DMS53 treated with DMSO at 0.1 percent for 48 hours (cell line): Measurements from ENCODE around the gene DOHH.

Source experiments
- DNase-seq: peaks from one replicate; lab custom pipeline; 2025; ENCODE audit not compliant: unreplicated experiment; lab: John Stamatoyannopoulos, UW

Gene DOHH

GRCh38 chr19:3500429-3501101 lies at the start of gene DOHH:
Gene DOHH (minus strand): TSS chr19:3500674. CDS start chr19:3496814, 3,860 bp downstream.
- peak; percentile 84 for DNase-seq

- no peak for DNase-seq
These were observed 49.3 kb upstream of the DOHH start for GRCh38 chr19:3549816-3550215.

GRCh38 chr19:3548606-3549005 lies 48.1 kb upstream of the DOHH start:
- DNase-seq = no peak

- DNase-seq = no peak
These were observed 47.4 kb upstream of the DOHH start for GRCh38 chr19:3547767-3548282.

GRCh38 chr19:3547301-3547731 lies 46.8 kb upstream of the DOHH start:
- no peak for DNase-seq

- DNase-seq = no peak
These were observed 45.6 kb upstream of the DOHH start for GRCh38 chr19:3546119-3546518.

GRCh38 chr19:3545669-3546034 lies 45.2 kb upstream of the DOHH start:
- no peak for DNase-seq

- peak; percentile 21 for DNase-seq
These were observed 44.5 kb upstream of the DOHH start for GRCh38 chr19:3544742-3545668.

GRCh38 chr19:3544058-3544376 lies 43.5 kb upstream of the DOHH start:
- DNase-seq = no peak

- DNase-seq = no peak
These were observed 42.9 kb upstream of the DOHH start for GRCh38 chr19:3543150-3544057.

- DNase-seq = no peak
These were observed 39.3 kb upstream of the DOHH start for GRCh38 chr19:3539756-3540118.

GRCh38 chr19:3538965-3539755 lies 38.7 kb upstream of the DOHH start, which contains the start of gene TEKTIP1:
Gene TEKTIP1 (plus strand): TSS chr19:3539174. CDS start chr19:3539178, 4 bp downstream.
- DNase-seq = no peak

- DNase-seq = no peak
These were observed 37.9 kb upstream of the DOHH start for GRCh38 chr19:3538258-3538929.

- no peak for DNase-seq
These were observed 37.2 kb upstream of the DOHH start for GRCh38 chr19:3537438-3538240.

GRCh38 chr19:3537101-3537437 lies 36.6 kb upstream of the DOHH start:
- DNase-seq = no peak

GRCh38 chr19:3536429-3537100 lies 36.1 kb upstream of the DOHH start:
- no peak for DNase-seq

GRCh38 chr19:3535981-3536380 lies 35.5 kb upstream of the DOHH start:
- no peak for DNase-seq

GRCh38 chr19:3535563-3535965 lies 35.1 kb upstream of the DOHH start:
- no peak for DNase-seq

- DNase-seq = no peak
These were observed 34.7 kb upstream of the DOHH start for GRCh38 chr19:3535235-3535535.
